Measurements from ENCODE around the gene NCAM1.

GRCh38 chr11:113243696-113244095 lies 282.5 kb downstream of the NCAM1 start:
- TF ChIP-seq POLR2A (IDR thresholded peaks at IDR 0.05; ENCODE audit: borderline replicate concordance, extremely low read depth, insufficient read depth, insufficient read length) (no peak), MAX (IDR thresholded peaks at IDR 0.05) (no peak), CTCF (IDR thresholded peaks at IDR 0.05 in 2 of 3, conservative IDR thresholded peaks at IDR 0.05 in 1 of 3; ENCODE audit: borderline replicate concordance in 1 of 3, insufficient read depth in 1 of 3, low read depth in 2 of 3, low read length in 2 of 3) (no peak), ATF3 (IDR thresholded peaks at IDR 0.05) (no peak), POLR2AphosphoS5 (IDR thresholded peaks at IDR 0.05; ENCODE audit: low read depth, low read length) (no peak)
